ENCODE data around the gene RALGPS1. TPM values are rescaled to one million over a fixed set of nuclear protein-coding genes. Genes with fewer than 3 reads are reported as not detected.

Gene RALGPS1
- total RNA-seq, 1 experiment from 2014 or later, result 18.6 TPM

DNA sequence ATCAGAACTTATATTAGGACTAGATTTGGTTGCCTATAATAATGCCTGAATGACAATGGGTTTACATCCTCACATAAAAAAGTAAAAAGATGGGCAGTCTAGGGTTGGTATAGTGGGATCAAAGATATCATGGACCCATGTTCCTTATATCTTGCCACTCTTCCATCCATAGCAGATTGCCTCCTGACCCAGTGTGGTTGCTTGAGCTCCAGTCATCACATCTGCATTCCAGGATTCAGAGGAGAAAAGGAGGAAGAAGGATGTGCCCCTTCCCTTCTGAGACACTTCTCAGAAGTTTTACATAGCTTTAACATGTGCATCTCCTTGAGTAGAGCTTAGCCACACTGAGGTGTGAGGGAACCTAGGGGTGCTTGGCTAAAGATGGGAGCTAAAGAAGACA is 22.9 kb downstream of the RALGPS1 start:
- TF ChIP-seq, protein P1, sequence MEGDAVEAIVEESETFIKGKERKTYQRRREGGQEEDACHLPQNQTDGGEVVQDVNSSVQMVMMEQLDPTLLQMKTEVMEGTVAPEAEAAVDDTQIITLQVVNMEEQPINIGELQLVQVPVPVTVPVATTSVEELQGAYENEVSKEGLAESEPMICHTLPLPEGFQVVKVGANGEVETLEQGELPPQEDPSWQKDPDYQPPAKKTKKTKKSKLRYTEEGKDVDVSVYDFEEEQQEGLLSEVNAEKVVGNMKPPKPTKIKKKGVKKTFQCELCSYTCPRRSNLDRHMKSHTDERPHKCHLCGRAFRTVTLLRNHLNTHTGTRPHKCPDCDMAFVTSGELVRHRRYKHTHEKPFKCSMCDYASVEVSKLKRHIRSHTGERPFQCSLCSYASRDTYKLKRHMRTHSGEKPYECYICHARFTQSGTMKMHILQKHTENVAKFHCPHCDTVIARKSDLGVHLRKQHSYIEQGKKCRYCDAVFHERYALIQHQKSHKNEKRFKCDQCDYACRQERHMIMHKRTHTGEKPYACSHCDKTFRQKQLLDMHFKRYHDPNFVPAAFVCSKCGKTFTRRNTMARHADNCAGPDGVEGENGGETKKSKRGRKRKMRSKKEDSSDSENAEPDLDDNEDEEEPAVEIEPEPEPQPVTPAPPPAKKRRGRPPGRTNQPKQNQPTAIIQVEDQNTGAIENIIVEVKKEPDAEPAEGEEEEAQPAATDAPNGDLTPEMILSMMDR (conservative IDR thresholded peaks at IDR 0.05), result no peak
- H4K20me1 ChIP-seq (ENCODE audit: control insufficient read depth, insufficient read depth, insufficient read length), result peaks cover 4% of the 10 kb centered on the region

More for the DNA sequence above, 22.9 kb downstream of the RALGPS1 start:
- Histone ChIP-seq H3K27me3 (ENCODE audit: insufficient read depth, low read length) (no peaks in the 10 kb centered on the region), H2BK5ac (ENCODE audit: insufficient read length, low read length) (no peak overlapping the region), H3K56ac (ENCODE audit: insufficient read length, low read depth, low read length) (no peak overlapping the region), H3K9ac (ENCODE audit: extremely low read depth, insufficient read length, low read length) (no peak overlapping the region), H3K27ac (ENCODE audit: insufficient read length, low read depth, low read length) (no peak overlapping the region), H2BK120ac (ENCODE audit: low read depth, low read length, poor library complexity, severe bottlenecking) (no peak overlapping the region), H3K9me3 (ENCODE audit: control insufficient read depth, low read depth, low read length) (no peaks in the 10 kb centered on the region), H3K79me1 (ENCODE audit: insufficient read depth, low read depth, low read length, poor library complexity, severe bottlenecking) (no peaks in the 10 kb centered on the region), H3K4me1 (ENCODE audit: insufficient read depth, low read length) (peaks cover 6% of the 10 kb centered on the region; the same call in 1 of the 2 replicates), H3K14ac (ENCODE audit: insufficient read depth, low read length) (no peak overlapping the region), H4K91ac (ENCODE audit: insufficient read length, low read depth, low read length) (no peak overlapping the region), H2BK20ac (ENCODE audit: low read depth, low read length, poor library complexity, severe bottlenecking) (no peak overlapping the region), H4K5ac (ENCODE audit: insufficient read length, low read depth, low read length) (no peak overlapping the region), H4K8ac (replicated peaks; ENCODE audit: insufficient read length, low read depth, low read length) (no peak overlapping the region), H2BK12ac (ENCODE audit: insufficient read length, low read depth, low read length) (no peak overlapping the region), H2BK15ac (ENCODE audit: low read depth, low read length) (no peak overlapping the region), H3T11ph (ENCODE audit: low read length) (no peak overlapping the region), H3K4me2 (ENCODE audit: insufficient read depth, insufficient read length, low read length) (no peak overlapping the region), H3K18ac (ENCODE audit: insufficient read length, low read depth, low read length) (no peak overlapping the region), H3K4ac (ENCODE audit: low read depth, low read length) (no peak overlapping the region), H3K23ac (ENCODE audit: insufficient read length, low read depth, low read length) (no peak overlapping the region), H2AK5ac (ENCODE audit: insufficient read length, low read length) (no peak overlapping the region), H2AFZ (ENCODE audit: low read length) (no peak overlapping the region), H3K23me2 (ENCODE audit: insufficient read length, low read depth, low read length, poor library complexity, severe bottlenecking) (no peaks in the 10 kb centered on the region), H3K79me2 (ENCODE audit: insufficient read depth, low read length) (no peaks in the 10 kb centered on the region)
- Mint-ChIP-seq H3K27ac (peak overlapping the region in 1 of 3 experiments; percentile 3; a peak in 1 of 7 replicates), H3K9me3 (no peaks in the 10 kb centered on the region), H3K4me3 (no peak overlapping the region), H3K27me3 (ENCODE audit: low read depth) (no peaks in the 10 kb centered on the region), H3K36me3 (ENCODE audit: insufficient read depth in 1 of 3, low read depth in 3 of 3) (peaks cover 0 to 3% (median 2%) of the 10 kb centered on the region in 3 experiments; a peak in 3 of 7 replicates), H3K4me1 (peaks cover 21 to 25% of the 10 kb centered on the region in 2 experiments)
- DNase-seq, result no peak

Data from H9 (cell line).